Measurements from ENCODE around the gene PLPP4.

The PLPP4 gene

DNA sequence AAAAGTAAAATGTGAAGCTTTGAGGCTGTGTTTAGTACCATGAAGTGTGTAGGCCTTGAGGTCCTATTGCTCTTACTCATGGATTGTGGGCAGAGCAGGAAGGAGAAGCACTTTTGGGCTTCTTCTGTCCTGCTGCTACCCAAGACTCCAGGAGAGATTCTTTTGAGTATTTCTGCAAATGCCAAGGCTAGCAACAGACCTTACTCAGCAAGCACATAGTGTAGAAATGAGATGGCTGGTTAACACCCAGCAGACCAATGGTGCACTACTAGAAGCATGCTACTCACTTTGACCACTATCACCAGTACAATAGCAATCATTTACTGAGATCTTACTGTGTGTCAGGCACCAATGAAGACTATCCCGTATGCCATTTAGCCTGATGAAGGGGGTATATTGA lies 3.2 kb downstream of the PLPP4 start:
- DNase-seq (ENCODE audit: low spot score in 2 of 2) (no peak), ATAC-seq (replicated peaks; ENCODE audit: extremely low read depth, poor library complexity, severe bottlenecking) (no peak)
- H3K36me3 Mint-ChIP-seq (ENCODE audit: insufficient read depth): peaks cover 4% of the 10 kb centered on the region
- H3K4me3 Mint-ChIP-seq: no peak overlapping the region
- H3K27me3 Mint-ChIP-seq: peaks cover 36% of the 10 kb centered on the region
- H3K4me1 Mint-ChIP-seq: no peaks in the 10 kb centered on the region
- no peaks in the 10 kb centered on the region for H3K9me3 Mint-ChIP-seq
- no peak overlapping the region for H3K27ac Mint-ChIP-seq (ENCODE audit: low read depth)

DNA sequence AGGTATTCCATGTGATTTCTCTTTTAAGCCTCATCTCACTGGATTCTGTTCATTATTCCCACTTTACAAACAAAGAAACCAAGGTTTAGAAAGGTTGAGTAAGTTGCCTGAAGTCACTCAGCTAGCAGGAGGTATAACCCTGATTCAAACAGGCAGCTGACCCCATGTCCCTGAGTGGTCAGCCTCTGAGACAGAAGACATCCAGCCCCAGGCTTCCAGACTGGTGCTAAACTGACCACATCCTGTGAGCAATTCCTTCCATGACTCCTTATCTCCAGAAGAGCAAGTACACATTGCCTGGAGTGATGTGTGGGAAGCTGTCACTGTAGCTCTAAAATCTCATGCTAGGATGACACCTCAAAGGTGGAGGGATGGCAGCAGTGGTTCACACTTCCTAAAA lies 3.7 kb downstream of the PLPP4 start:
- no peaks in the 10 kb centered on the region for H3K9me3 Mint-ChIP-seq
- no peaks in the 10 kb centered on the region for H3K4me1 Mint-ChIP-seq
- no peak overlapping the region for H3K4me3 Mint-ChIP-seq
- H3K27me3 Mint-ChIP-seq: peaks cover 30% of the 10 kb centered on the region
- no peak overlapping the region for H3K27ac Mint-ChIP-seq (ENCODE audit: low read depth)
- peaks cover 4% of the 10 kb centered on the region for H3K36me3 Mint-ChIP-seq (ENCODE audit: insufficient read depth)
- no peak for ATAC-seq (replicated peaks; ENCODE audit: extremely low read depth, poor library complexity, severe bottlenecking)
- DNase-seq (ENCODE audit: low spot score in 2 of 2): no peak

DNA sequence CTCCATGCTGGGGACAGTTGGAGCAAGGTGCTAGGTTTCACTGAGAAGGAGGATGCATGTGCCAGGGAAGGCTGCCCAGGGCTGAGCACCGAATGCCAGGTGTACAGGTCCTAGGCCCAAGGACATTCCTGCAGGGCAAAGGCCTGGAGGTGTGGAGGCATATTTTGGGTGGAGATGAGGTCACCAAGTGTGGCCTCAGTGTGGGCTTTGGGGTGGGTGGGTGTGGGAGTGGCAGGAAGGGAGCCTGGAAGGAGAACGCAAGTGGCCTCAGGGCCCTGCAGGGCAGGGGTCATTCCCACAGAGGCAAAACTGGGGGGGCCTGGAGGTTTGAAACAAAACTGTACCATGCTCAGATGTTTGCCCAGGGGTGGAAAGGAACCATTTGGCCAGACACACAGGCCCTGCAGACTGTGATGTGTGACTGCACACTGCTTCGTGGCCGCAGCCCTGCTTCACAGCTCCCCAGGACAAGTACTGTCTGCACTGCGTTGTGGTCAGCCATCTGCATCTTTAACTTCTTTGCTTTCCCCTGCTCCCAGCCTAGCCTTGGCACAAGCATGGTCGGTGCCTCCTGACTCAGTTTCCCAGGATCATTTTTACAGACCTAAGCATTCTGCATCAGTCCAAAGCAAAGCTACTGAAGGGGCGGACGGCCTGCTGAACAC lies 5.1 kb downstream of the PLPP4 start:
- Mint-ChIP-seq H3K9me3 (no peaks in the 10 kb centered on the region), H3K4me1 (no peaks in the 10 kb centered on the region), H3K4me3 (no peak overlapping the region), H3K27me3 (peaks cover 20% of the 10 kb centered on the region), H3K36me3 (ENCODE audit: insufficient read depth) (peaks cover 4% of the 10 kb centered on the region), H3K27ac (ENCODE audit: low read depth) (no peak overlapping the region)
- DNase-seq (ENCODE audit: low spot score in 2 of 2) (no peak), ATAC-seq (replicated peaks; ENCODE audit: extremely low read depth, poor library complexity, severe bottlenecking) (no peak)

DNA sequence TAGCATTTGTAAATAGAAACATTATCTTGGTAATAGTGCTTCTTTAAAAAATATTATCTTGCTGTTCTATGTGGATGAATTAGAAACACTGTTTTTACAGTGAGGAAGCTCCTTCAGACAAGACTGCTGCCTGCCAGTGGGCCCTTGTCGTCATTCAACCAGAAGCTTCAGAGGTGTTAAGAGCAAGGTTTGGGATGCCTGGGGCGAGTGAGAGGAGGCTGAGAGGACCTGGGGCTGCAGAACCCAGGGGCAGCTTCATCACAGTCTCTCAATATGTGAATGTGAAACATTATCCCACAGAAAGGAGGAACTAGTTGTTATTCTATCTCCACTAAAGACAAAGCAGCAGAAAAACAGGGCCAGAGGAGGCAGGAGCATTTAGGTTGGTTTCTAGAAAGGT lies 8.1 kb downstream of the PLPP4 start:
- Mint-ChIP-seq H3K27ac (ENCODE audit: low read depth) (no peak overlapping the region), H3K27me3 (no peaks in the 10 kb centered on the region), H3K9me3 (no peaks in the 10 kb centered on the region), H3K36me3 (ENCODE audit: insufficient read depth) (no peaks in the 10 kb centered on the region), H3K4me3 (no peak overlapping the region), H3K4me1 (no peaks in the 10 kb centered on the region)
- no peak for ATAC-seq (replicated peaks; ENCODE audit: extremely low read depth, poor library complexity, severe bottlenecking)
- DNase-seq (ENCODE audit: low spot score in 2 of 2): no peak

DNA sequence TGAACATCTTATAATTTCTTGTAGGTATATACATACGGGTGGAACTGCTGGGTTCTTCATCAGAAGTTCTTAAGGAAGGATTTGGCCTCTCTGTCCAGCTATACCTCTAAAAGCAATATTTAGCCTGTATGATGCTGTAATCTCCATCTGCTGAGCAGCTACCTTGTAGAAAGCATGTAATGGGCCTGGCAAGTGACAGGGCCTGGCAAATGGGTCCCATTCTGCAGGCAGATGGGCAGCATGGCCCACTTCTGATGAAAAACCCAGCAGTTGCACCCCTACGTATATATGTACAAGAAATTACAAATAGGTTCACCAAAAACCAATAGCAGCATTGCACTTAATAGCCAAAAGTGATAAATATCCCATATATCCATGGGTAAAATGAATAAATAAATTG lies 9.0 kb downstream of the PLPP4 start:
- Mint-ChIP-seq H3K4me1 (no peaks in the 10 kb centered on the region), H3K4me3 (no peak overlapping the region), H3K9me3 (no peaks in the 10 kb centered on the region), H3K36me3 (ENCODE audit: insufficient read depth) (no peaks in the 10 kb centered on the region), H3K27ac (ENCODE audit: low read depth) (no peak overlapping the region), H3K27me3 (no peaks in the 10 kb centered on the region)
- ATAC-seq (replicated peaks; ENCODE audit: extremely low read depth, poor library complexity, severe bottlenecking): no peak
- no peak for DNase-seq (ENCODE audit: low spot score in 2 of 2)

DNA sequence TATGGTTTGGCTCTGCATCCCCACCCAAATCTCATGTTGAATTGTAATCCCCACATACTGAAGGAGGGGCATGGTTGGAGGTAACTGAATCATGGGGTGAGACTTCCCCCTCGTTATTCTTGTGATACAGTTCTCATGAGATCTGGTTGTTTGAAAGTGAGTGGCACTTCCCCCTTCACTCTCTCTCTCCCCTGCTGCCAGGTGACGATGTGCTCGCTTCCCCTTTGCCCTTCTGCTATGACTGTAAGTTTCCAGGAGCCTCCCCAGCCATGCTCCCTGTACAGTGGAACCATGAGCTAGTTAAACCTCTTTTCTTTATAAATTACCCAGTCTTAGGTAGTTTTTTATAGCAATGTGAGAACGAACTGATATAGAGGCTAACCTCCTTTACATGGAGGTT lies 16.6 kb downstream of the PLPP4 start:
- DNase-seq (ENCODE audit: low spot score in 2 of 2) (no peak), ATAC-seq (replicated peaks; ENCODE audit: extremely low read depth, poor library complexity, severe bottlenecking) (no peak)
- H3K4me3 Mint-ChIP-seq: no peak overlapping the region

DNA sequence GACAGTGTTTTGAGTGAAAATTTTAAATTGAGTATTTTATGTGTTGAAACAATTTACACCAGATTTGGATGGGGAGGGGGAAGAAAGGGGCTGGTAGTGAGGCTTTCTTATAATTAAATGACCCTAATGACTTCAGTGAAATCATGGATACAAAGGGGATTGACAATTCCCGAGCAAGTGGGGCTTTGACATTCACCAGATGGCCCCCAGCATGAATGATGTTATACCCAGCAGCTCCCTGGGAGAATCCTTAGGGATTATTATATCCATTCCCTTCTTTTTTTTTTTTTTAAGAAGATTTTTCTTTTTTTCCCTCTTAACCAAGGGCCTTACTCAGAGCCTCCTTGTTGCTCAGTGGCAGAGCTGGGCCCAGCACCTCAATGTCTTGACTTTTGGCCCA lies 17.9 kb downstream of the PLPP4 start:
- Mint-ChIP-seq H3K27ac (ENCODE audit: low read depth) (no peak overlapping the region), H3K27me3 (peaks cover 13% of the 10 kb centered on the region), H3K4me1 (no peaks in the 10 kb centered on the region), H3K9me3 (peaks cover 10% of the 10 kb centered on the region), H3K36me3 (ENCODE audit: insufficient read depth) (no peaks in the 10 kb centered on the region), H3K4me3 (no peak overlapping the region)
- DNase-seq (ENCODE audit: low spot score in 2 of 2) (no peak), ATAC-seq (replicated peaks; ENCODE audit: extremely low read depth, poor library complexity, severe bottlenecking) (no peak)

More for the DNA sequence above, 16.6 kb downstream of the PLPP4 start:
- H3K9me3 Mint-ChIP-seq: peaks cover 5% of the 10 kb centered on the region
- H3K27ac Mint-ChIP-seq (ENCODE audit: low read depth): no peak overlapping the region
- no peaks in the 10 kb centered on the region for H3K36me3 Mint-ChIP-seq (ENCODE audit: insufficient read depth)
- no peaks in the 10 kb centered on the region for H3K27me3 Mint-ChIP-seq
- H3K4me1 Mint-ChIP-seq: no peaks in the 10 kb centered on the region

DNA sequence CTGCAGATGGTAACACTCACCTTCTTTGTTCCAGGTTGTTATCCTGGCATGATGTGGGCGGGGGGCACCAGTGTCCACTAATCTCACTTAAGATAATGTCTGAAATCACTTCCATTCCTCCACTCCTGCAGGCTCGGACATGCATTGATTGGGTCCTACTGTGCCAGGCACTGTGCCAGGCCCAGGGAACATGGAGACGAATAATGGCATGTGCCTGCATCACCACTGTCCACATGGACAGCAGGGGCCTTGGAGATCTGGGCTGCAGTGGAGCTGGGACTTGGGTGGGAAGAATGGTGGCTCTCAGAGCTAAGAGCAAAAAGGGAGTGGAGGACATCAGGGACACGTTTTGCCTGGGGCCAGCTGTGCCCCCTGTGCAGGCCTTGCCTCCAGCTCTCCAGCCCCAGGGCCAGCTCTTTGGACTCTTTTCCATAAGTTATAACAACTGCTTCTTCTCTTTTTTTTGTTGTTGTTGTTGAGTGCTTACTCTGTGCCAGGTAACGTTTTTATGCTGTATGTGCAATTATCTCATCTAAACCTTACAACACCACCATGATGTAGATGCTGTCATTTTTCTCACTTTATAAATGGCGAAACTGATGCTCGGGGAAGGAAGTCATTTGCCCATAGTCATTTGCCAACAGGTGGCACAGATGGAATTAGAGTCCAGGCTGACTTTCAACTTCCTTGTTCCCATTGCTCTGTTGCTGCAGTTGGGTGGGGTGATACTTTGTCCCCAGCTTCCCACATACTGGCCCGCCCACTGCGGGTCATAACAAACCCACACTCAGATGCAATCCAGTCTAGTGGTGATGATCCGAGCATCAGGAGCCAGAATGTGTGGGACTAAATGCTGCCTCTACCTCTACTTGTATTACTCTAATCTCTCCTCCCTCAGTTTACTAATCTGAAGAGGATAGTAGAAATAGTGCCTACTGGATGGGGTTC lies 19.1 kb downstream of the PLPP4 start:
- Mint-ChIP-seq H3K4me1 (no peaks in the 10 kb centered on the region), H3K4me3 (no peak overlapping the region), H3K36me3 (ENCODE audit: insufficient read depth) (no peaks in the 10 kb centered on the region), H3K27me3 (peaks cover 17% of the 10 kb centered on the region), H3K9me3 (peaks cover 10% of the 10 kb centered on the region), H3K27ac (ENCODE audit: low read depth) (no peak overlapping the region)
- DNase-seq (ENCODE audit: low spot score in 2 of 2) (no peak), ATAC-seq (replicated peaks; ENCODE audit: extremely low read depth, poor library complexity, severe bottlenecking) (no peak)

DNA sequence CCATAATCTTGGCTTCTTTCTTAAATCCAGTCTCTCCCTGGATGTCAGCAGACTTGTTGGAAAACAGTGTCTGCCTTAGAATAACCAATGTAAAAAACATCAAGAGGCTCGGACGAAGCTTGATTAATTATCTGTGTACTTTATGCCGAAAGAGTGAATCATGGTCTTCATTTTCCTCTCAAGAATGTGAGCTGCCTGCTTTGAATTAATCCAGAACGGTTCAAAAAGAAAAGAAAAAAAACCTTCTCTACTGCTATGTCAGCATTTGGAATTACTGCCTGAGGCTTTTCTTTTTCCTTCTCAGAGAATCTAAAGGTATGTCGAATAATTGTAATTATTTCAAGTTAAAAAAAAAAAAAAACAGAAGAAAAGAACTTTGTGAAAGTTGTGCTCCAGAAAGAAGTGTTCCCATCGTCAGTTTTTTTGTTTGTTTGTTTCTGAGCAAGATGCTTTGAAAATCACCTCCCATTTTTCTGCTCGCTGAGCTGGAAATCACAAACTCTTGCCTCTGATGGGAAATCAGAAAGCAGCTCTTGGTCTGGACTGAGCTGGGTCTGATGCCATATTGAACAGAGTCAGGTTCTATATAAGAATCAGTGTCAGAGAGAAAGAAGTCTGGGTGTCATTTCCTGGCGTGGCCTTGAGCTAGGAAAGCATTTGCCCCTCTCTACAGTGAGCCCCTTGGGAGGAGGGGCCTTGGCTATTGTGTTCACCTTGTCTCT lies 20.2 kb downstream of the PLPP4 start:
- no peak overlapping the region for H3K27ac Mint-ChIP-seq (ENCODE audit: low read depth)
- no peaks in the 10 kb centered on the region for H3K4me1 Mint-ChIP-seq
- peaks cover 16% of the 10 kb centered on the region for H3K9me3 Mint-ChIP-seq
- no peaks in the 10 kb centered on the region for H3K36me3 Mint-ChIP-seq (ENCODE audit: insufficient read depth)
- no peak for DNase-seq (ENCODE audit: low spot score in 2 of 2)
- no peak overlapping the region for H3K4me3 Mint-ChIP-seq
- no peak for ATAC-seq (replicated peaks; ENCODE audit: extremely low read depth, poor library complexity, severe bottlenecking)
- H3K27me3 Mint-ChIP-seq: peaks cover 17% of the 10 kb centered on the region

DNA sequence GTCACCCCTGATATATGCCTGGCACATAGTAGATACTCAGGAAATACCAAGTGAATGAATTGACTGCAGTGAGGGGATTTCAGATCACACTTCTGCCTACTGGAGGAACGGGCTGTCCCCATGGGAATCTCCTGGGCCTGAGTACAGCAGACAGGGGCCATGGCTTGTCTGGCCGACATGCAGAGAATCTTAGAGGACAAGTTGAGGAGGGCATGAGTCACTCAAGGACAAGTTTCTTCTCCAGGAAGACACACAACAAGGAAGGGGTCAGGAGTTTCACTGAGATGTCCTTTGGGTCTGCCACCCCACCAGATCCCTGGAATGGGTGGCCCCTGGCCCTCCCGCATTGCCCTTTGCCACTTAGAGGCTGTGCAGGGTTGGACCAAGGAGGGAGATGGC lies 20.7 kb downstream of the PLPP4 start:
- DNase-seq (ENCODE audit: low spot score in 2 of 2) (no peak), ATAC-seq (replicated peaks; ENCODE audit: extremely low read depth, poor library complexity, severe bottlenecking) (no peak)
- H3K9me3 Mint-ChIP-seq: peaks cover 16% of the 10 kb centered on the region
- H3K4me3 Mint-ChIP-seq: no peak overlapping the region
- H3K4me1 Mint-ChIP-seq: no peaks in the 10 kb centered on the region
- H3K36me3 Mint-ChIP-seq (ENCODE audit: insufficient read depth): no peaks in the 10 kb centered on the region
- no peak overlapping the region for H3K27ac Mint-ChIP-seq (ENCODE audit: low read depth)
- H3K27me3 Mint-ChIP-seq: peaks cover 17% of the 10 kb centered on the region

DNA sequence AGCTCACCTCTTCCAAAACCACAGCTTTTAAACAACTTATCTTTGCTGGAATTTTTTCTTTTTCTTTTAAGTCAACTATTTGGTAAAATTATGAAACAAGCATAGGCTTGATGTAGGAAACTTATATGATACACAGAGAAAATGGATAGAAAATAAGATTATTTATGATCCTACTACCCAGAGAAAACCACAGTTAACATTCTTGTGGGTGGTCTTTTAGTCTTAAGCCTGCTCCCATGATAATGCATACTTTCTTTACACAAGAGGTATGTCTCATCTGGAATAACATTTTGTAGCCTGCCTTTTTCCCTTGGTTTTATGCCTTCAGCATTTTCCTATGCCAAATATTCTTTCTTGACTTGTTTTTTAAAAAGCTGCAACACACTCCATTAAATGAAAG lies 21.4 kb downstream of the PLPP4 start:
- H3K27ac Mint-ChIP-seq (ENCODE audit: low read depth): no peak overlapping the region
- H3K27me3 Mint-ChIP-seq: peaks cover 17% of the 10 kb centered on the region
- no peak overlapping the region for H3K4me3 Mint-ChIP-seq
- peaks cover 12% of the 10 kb centered on the region for H3K9me3 Mint-ChIP-seq
- ATAC-seq (replicated peaks; ENCODE audit: extremely low read depth, poor library complexity, severe bottlenecking) (no peak), DNase-seq (ENCODE audit: low spot score in 2 of 2) (no peak)
- no peaks in the 10 kb centered on the region for H3K36me3 Mint-ChIP-seq (ENCODE audit: insufficient read depth)
- no peaks in the 10 kb centered on the region for H3K4me1 Mint-ChIP-seq

DNA sequence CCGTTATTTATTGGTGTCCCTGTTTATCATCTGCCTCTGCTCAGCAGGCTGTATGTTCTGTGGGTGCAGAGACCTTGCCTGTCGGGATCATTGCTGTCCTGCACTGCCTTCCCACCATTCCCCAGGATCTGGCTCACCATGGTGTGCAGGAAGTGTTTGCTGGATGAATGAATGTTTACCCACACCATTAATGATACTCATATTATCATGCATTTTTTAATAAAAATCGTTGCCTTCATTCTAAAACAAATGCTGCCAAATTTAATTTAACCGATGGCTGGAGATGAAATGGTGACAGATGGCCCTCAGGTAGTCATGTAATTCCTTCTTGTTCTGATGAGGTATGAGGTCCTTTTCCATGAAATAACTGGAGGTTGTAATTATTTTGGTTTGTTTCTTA lies 22.5 kb downstream of the PLPP4 start:
- no peaks in the 10 kb centered on the region for H3K36me3 Mint-ChIP-seq (ENCODE audit: insufficient read depth)
- DNase-seq (ENCODE audit: low spot score in 2 of 2): no peak
- H3K27ac Mint-ChIP-seq (ENCODE audit: low read depth): no peak overlapping the region
- H3K4me3 Mint-ChIP-seq: no peak overlapping the region
- no peak for ATAC-seq (replicated peaks; ENCODE audit: extremely low read depth, poor library complexity, severe bottlenecking)
- no peaks in the 10 kb centered on the region for H3K4me1 Mint-ChIP-seq
- peaks cover 12% of the 10 kb centered on the region for H3K9me3 Mint-ChIP-seq
- peaks cover 17% of the 10 kb centered on the region for H3K27me3 Mint-ChIP-seq
